ENCODE measurements around the gene AFAP1L1. TPM values are rescaled to one million over a fixed set of nuclear protein-coding genes. Genes with fewer than 3 reads are reported as not detected.

The AFAP1L1 gene
- total and polyA plus RNA-seq, 7 donors: 0.23 to 8.6 (median 5.6) TPM

DNA sequence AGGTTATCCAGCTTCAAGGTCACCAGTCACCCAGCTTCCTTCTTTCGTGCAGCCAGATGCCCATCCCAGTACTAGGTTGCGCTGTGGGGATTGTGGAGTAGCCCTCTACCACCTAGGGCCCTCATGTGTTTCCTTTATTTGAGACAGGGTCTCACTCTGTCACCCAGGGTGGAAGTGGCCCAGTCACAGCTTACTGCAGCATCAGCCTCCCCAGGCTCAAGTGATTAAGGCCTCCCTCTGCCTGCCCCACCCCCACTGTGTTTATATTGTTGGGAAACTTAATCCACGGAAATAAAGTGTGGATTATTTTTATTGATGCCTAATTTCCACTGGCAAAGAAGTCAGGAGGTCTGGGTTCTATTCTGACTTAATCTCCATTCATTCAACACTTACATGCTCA, 103.1 kb downstream of the AFAP1L1 start:
- TF ChIP-seq POLR2A (IDR thresholded peaks at IDR 0.05) (no peak), POLR2AphosphoS5 (IDR thresholded peaks at IDR 0.05) (no peak), EP300 (IDR thresholded peaks at IDR 0.05) (no peak)
- TF ChIP-seq, protein P1, sequence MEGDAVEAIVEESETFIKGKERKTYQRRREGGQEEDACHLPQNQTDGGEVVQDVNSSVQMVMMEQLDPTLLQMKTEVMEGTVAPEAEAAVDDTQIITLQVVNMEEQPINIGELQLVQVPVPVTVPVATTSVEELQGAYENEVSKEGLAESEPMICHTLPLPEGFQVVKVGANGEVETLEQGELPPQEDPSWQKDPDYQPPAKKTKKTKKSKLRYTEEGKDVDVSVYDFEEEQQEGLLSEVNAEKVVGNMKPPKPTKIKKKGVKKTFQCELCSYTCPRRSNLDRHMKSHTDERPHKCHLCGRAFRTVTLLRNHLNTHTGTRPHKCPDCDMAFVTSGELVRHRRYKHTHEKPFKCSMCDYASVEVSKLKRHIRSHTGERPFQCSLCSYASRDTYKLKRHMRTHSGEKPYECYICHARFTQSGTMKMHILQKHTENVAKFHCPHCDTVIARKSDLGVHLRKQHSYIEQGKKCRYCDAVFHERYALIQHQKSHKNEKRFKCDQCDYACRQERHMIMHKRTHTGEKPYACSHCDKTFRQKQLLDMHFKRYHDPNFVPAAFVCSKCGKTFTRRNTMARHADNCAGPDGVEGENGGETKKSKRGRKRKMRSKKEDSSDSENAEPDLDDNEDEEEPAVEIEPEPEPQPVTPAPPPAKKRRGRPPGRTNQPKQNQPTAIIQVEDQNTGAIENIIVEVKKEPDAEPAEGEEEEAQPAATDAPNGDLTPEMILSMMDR (IDR thresholded peaks at IDR 0.05): no peak
- no peak overlapping the region for H3K4me3 ChIP-seq
- 77 to 82% methylated on average over 3 of the region's 3 CpGs for WGBS, 2 donors
- peaks cover 0 to 50% (median 43%) of the 10 kb centered on the region in 4 donors for H3K4me1 ChIP-seq
- intact Hi-C loops (cut with DNase I): no loop called here
- H3K27ac ChIP-seq: peak overlapping the region in 1 of 4 donors; percentile 80
- H3K27me3 ChIP-seq: no peaks in the 10 kb centered on the region
- no peaks in the 10 kb centered on the region for H3K9me3 ChIP-seq
- no peak for DNase-seq
- no peaks in the 10 kb centered on the region for H3K36me3 ChIP-seq

DNA sequence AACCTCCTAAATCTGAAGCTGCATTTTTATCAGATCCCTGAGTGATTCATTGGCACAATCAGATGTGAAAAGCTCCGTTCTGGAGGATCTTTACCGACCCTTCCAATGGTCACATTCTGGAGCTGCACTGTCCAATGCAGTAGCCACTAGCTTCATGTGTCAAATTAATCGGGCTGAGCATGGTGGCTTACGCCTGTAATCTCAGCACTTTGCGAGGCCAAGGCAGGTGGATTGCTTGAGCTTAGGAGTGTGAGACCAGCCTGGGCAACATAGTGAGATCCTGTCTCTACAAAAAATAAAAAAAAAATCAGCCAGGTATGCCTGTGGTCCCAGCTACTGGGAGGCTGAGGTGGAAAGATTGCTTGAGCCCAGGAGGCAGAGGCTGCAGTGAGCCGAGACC, 103.8 kb downstream of the AFAP1L1 start:
- TF ChIP-seq, protein P1 (IDR thresholded peaks at IDR 0.05): no peak
- TF ChIP-seq POLR2A (IDR thresholded peaks at IDR 0.05): no peak
- TF ChIP-seq EP300 (IDR thresholded peaks at IDR 0.05): no peak
- TF ChIP-seq POLR2AphosphoS5 (IDR thresholded peaks at IDR 0.05): no peak
- Histone ChIP-seq H3K4me1 (peaks cover 0 to 55% (median 47%) of the 10 kb centered on the region in 4 donors), H3K27ac (peak overlapping the region in 1 of 4 donors; percentile 6), H3K27me3 (no peaks in the 10 kb centered on the region), H3K4me3 (no peak overlapping the region), H3K36me3 (no peaks in the 10 kb centered on the region), H3K9me3 (no peaks in the 10 kb centered on the region)
- DNase-seq: no peak
- WGBS, 2 donors: 91 to 93% methylated on average over 6 of the region's 6 CpGs
- intact Hi-C loops (cut with DNase I): no loop called here

DNA sequence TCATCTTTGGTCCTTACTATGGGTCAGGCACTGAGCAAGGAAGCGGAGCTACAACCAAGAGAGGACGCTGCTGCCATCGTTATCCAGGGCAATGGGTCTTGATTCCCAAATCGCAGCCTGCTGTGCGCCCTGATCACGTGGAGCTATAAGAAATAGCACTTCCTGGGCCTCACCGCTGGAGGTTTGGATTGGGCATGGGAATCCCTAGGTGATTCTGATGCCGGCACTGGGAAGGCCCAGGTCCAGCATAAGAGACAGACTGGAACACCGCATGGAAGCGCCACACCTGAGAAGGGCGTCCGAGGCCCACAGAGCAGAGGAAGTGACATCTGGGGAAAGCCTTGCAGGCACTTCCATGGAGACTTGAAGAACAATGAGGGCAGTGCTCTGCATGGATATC, 104.4 kb downstream of the AFAP1L1 start:
- Histone ChIP-seq H3K27me3 (no peaks in the 10 kb centered on the region), H3K4me3 (no peak overlapping the region), H3K4me1 (peaks cover 0 to 53% (median 47%) of the 10 kb centered on the region in 4 donors), H3K9me3 (no peaks in the 10 kb centered on the region), H3K36me3 (no peaks in the 10 kb centered on the region), H3K27ac (no peak overlapping the region)
- DNase-seq: no peak
- 96 to 97% methylated on average over 12 of the region's 12 CpGs for WGBS, 2 donors
- no peak for TF ChIP-seq POLR2A (IDR thresholded peaks at IDR 0.05)
- no peak for TF ChIP-seq EP300 (IDR thresholded peaks at IDR 0.05)
- no peak for TF ChIP-seq POLR2AphosphoS5 (IDR thresholded peaks at IDR 0.05)
- TF ChIP-seq, protein P1 (IDR thresholded peaks at IDR 0.05): no peak
- intact Hi-C loops (cut with DNase I): no loop called here

DNA sequence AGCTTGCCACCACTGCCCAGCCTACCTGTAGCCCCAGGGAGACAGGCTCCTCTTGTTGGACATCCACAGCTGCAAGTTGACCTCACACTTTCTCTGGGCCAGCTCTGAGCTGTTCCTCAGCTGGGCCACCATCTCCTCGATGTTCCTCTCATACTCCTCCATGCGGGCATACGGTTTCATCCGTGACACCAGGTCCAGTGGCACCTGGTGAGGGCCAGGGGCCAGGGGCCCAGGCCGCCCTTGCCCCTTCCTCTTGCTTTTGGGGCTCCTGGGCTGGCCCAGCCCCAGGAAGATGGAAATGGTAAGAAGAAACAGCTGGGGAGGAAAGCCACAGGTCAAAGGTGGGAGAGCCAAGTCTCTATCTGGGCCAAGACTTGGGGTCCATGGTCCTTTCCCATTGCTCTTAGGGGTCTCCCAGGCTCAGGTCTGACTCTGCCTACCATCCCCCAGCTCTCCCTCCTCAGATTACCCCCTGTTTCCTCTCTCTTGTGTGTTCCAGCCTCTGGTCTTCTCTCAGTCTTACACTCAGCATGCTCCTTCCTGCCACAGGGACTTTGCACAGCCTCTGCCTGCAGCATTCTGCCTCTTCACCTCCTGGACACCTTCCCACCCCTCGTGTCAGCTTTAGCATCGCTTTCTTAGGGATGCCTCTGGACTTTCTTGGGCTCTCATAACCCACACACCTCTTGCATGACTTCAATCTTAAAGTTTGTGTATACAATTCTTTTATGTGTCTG, 105.2 kb downstream of the AFAP1L1 start:
- Histone ChIP-seq H3K27me3 (no peaks in the 10 kb centered on the region), H3K36me3 (no peaks in the 10 kb centered on the region), H3K4me3 (no peak overlapping the region), H3K4me1 (peaks cover 0 to 52% (median 46%) of the 10 kb centered on the region in 4 donors), H3K27ac (peak overlapping the region in 1 of 4 donors; percentile 99), H3K9me3 (no peaks in the 10 kb centered on the region)
- TF ChIP-seq POLR2A (IDR thresholded peaks at IDR 0.05) (no peak), EP300 (IDR thresholded peaks at IDR 0.05) (no peak), POLR2AphosphoS5 (IDR thresholded peaks at IDR 0.05) (no peak)
- TF ChIP-seq, protein P1 (IDR thresholded peaks at IDR 0.05): no peak
- no peak for DNase-seq
- intact Hi-C loops (cut with DNase I): no loop called here
- 93 to 94% methylated on average over 7 of the region's 7 CpGs for WGBS, 2 donors
